Mucosa of descending colon (tissue), 3 donors: ENCODE measurements around the gene YBX2. TPM values are rescaled to one million over a fixed set of nuclear protein-coding genes. Genes with fewer than 3 reads are reported as not detected.
A peak's percentile ranks its signal among the peaks of the same experiment; 100 is the strongest.
"Not testable (repeated sequence)": the region's sequence is repeated elsewhere in the genome, so short reads cannot be mapped to it uniquely, and the experiment has no call there.

Experiments
- ATAC-seq: fragments of 200-7000 bp; cut with Tn5 transposase; one replicate; pipeline ENCODE4 v1.9.1; 2020; ENCODE audit warnings: mild to moderate bottlenecking, moderate library complexity
- DNase-seq, 3 donors: peaks; one replicate each; pipeline ENCODE4 v3.0.0-alpha.2; 2020
- H3K36me3 ChIP-seq: fragments of 200-600 bp; one replicate; pipeline ENCODE4 v1.8.0; 2021; ENCODE audit warnings: low read depth, mild to moderate bottlenecking
- H3K4me1 ChIP-seq: fragments of 200-600 bp; one replicate; pipeline ENCODE4 v1.8.0; 2021; ENCODE audit warnings: low read depth, mild to moderate bottlenecking
- H3K4me3 ChIP-seq: fragments of 200-600 bp; one replicate; pipeline ENCODE4 v1.8.0; 2021; ENCODE audit warnings: mild to moderate bottlenecking
- H3K9me3 ChIP-seq: fragments of 200-600 bp; one replicate; pipeline ENCODE4 v1.8.0; 2021; ENCODE audit warnings: mild to moderate bottlenecking
- CTCF ChIP-seq: fragments of 200-600 bp; IDR thresholded peaks from one replicate; pipeline ENCODE4 v1.8.0; 2022; ENCODE audit warnings: antibody characterized with exemption, mild to moderate bottlenecking
- intact Hi-C, 2 donors: fragments of 100-400 bp; cut with DNase I in 1 of 2; cut with micrococcal nuclease in 1 of 2; formaldehyde crosslinking; loops; one replicate each; pipeline versions ENCODE4 v1.11.0 to v1.11.1; 2022; cut with DNase I, micrococcal nuclease
- total RNA-seq, 3 donors: library from RNA; stranded (reverse); fragmentation: NEBNext Ultra II Directional in 2 of 3; extraction: Animal tissue kit (Norgen Biotek cat#: 25700) in 2 of 3; gene quantifications; one replicate each; pipeline versions ENCODE4 v1.2.1 to v1.2.4, GENCODE V29; 2021 to 2023
- donor health status: DM: no; HTN: no; CAD: no; lungs with moderate emphysema.
- donor health status: DM: no; HTN: no; CAD: no.
- donor health status: DM: no; HTN: yes; CAD: no.

Gene YBX2
- total RNA-seq, 3 donors from 2014 or later: 17.9 to 71.4 (median 37.8) TPM

DNA sequence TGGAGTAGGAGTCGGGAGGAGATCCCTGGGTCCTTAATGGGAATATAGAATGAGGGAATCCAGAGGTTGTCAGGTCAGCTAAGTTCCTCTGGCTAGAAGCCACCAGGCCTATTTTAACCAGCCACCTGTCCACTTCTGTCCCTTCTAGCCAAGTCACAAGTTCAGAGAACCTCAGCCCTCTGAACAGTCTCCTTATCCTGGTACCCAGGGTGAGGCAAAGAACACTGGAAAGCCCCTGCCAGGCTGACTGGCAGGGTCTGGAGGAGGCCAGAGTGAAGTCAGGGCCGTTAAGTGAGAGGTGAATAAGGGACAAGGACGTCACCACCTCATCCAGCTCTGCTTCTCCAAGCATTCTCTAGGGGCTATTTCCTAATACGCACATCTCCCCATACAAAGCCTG, 45.6 kb downstream of the YBX2 start:
- peaks cover 24% of the 10 kb centered on the region for H3K4me1 ChIP-seq
- no peak for DNase-seq
- TF ChIP-seq CTCF: no peak

GRCh38 chr17:7246779-7247178, 47.7 kb downstream of the YBX2 start:
- no peak for TF ChIP-seq CTCF
- Histone ChIP-seq H3K4me3 (no peak overlapping the region), H3K36me3 (no peaks in the 10 kb centered on the region), H3K4me1 (peaks cover 15% of the 10 kb centered on the region), H3K9me3 (no peaks in the 10 kb centered on the region)
- ATAC-seq (no peak), DNase-seq (peak in 1 of 3 donors; percentile 31)
- intact Hi-C loops: no loop called here

More for the DNA sequence above, 45.6 kb downstream of the YBX2 start:
- H3K4me3 ChIP-seq: no peak overlapping the region
- intact Hi-C loops: no loop called here
- no peaks in the 10 kb centered on the region for H3K9me3 ChIP-seq
- no peak for ATAC-seq
- H3K36me3 ChIP-seq: no peaks in the 10 kb centered on the region

- H3K4me3 ChIP-seq, H3K36me3 ChIP-seq, intact Hi-C loops, H3K9me3 ChIP-seq, ATAC-seq: not testable (repeated sequence)
- peaks cover 18% of the 10 kb centered on the region for H3K4me1 ChIP-seq
- DNase-seq: peak in 1 of 3 donors; percentile 54
Measured at GRCh38 chr17:7243838-7244237, 50.6 kb downstream of the YBX2 start.

- H3K4me3 ChIP-seq: no peak overlapping the region
- ATAC-seq: no peak
- H3K9me3 ChIP-seq: no peaks in the 10 kb centered on the region
- peaks cover 18% of the 10 kb centered on the region for H3K4me1 ChIP-seq
- DNase-seq: no peak
- H3K36me3 ChIP-seq: peaks cover 3% of the 10 kb centered on the region
- intact Hi-C loops: no loop called here
- TF ChIP-seq CTCF: no peak
Measured at GRCh38 chr17:7243453-7243729, 51.0 kb downstream of the YBX2 start.

DNA sequence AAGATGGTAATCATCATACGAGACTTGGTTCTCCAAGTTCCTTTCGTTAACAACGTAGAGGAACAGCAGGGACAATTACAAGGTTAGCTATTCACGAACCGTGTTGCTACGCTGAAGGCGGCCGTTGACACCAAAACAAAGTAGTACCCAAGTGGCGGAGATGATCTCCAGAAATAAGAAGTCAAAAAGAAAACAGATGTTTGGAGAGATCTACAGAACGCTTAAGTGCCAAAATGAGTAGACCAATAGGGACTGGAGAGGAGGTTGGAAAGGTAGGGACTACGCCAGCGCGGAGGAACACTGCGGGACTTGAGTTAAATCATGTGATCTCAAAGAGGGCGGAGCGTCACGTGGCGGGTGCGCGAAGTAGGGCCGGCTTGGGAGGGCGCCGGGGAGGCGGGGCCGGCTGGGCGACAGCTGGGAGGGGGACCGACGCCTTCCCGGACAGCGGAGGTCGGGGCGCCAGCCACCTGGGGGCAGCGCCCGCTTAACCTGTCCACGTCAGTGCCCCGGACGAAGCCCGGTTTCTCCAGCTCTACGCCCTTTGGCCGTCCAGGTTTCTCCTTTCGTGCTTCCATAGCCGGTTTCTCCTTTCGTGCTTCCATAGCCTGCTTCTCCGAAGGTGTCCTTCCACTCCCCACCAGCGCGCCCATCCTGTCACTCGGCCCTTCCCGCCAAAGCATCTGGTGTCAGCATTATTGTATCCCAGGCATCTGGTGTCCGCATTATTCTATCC, 51.6 kb downstream of the YBX2 start:
- ATAC-seq (peak; percentile 64), DNase-seq (peak; percentile 97 to 99 (median 97))
- peaks cover 3% of the 10 kb centered on the region for H3K36me3 ChIP-seq
- intact Hi-C loops: no loop called here
- peaks cover 18% of the 10 kb centered on the region for H3K4me1 ChIP-seq
- TF ChIP-seq CTCF: no peak
- peak overlapping the region; percentile 70 for H3K4me3 ChIP-seq
- H3K9me3 ChIP-seq: no peaks in the 10 kb centered on the region

DNA sequence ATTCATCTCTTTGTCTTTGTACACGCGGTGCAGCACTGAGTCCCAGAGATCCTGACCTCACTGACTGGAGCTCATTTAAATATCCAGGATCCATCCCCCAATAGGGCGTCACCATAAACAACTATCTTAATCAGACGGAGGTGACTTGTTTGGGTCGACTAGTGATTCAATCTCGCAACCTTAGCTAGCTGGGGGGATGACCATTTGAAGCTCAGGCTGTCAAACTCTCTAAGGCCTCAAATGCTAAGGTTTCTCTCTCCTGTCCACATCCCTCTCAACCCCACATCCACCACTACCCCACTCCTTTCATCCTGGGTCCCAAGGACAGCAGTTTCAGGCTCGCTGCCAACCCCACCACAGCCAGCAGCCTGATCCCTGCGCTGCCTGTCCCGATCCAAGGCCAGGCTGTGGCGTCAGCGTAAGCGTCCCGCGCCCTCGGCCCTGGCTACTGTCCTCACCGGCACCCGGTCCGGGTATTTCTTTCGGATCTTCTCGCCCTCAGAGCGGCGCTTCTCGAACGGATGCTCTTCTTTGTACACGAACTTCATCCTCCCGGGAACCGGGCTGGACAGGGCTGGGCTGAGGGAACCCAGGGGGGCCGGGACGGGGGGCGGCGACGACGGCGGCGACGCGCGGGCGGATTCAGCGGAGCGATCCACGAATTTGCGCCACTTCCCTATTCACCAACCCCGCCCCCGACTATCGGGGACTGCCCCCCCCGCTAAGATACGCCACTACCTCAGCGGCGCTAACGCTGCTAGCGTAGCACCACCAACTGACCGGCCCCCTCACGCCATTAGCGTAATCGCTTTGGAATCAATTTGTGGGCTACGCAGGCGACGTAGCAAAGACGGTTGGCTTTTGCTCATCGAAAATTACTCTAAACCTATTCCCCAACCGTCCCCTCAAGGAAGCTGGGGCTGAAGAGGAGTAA, 52.4 kb downstream of the YBX2 start, which contains the start of gene GABARAP:
TSS of gene GABARAP (minus strand) at position 667 of the 934 bp plus-strand sequence. CDS start at position 548, 119 bp downstream.
- DNase-seq: peak; percentile 96 to 98 (median 97)
- Histone ChIP-seq H3K36me3 (peaks cover 3% of the 10 kb centered on the region), H3K4me3 (peak within 1 kb of the TSS; percentile 70), H3K4me1 (peaks cover 21% of the 10 kb centered on the region), H3K9me3 (no peaks in the 10 kb centered on the region)
- no peak for TF ChIP-seq CTCF
- intact Hi-C loops: no loop called here
- peak; percentile 74 for ATAC-seq
